GM21515 (cell line): Measurements from ENCODE around the gene LRP8.
"Not testable (repeated sequence)": the region's sequence is repeated elsewhere in the genome, so short reads cannot be mapped to it uniquely, and the experiment has no call there.

Experiments used
- ATAC-seq: cut with Tn5 transposase; IDR thresholded peaks from one replicate; pipeline ENCODE4 v1.9.1; 2021; ENCODE audit not compliant: unreplicated experiment

The LRP8 gene

DNA sequence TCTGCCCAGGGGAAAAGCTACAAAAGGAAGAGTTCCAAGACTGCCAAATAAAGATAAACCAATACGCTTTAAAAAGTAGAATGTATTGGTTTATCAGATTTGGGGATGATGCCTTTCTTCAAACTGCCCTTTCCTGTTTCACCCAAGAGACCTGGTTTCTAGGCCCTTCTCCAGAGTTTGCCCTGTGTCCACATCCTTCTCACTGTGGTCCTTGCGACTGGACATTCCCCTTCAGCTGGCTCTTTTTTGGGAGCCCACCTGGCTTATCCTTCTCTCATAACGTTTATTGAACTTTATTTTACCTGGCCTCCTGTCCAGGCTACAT, 106.9 kb downstream of the LRP8 start:
- ATAC-seq = no peak

- ATAC-seq = peak; percentile 88
These were observed 107.5 kb downstream of the LRP8 start, which contains the start of gene CZIB for GRCh38 chr1:53220171-53220961. Gene CZIB, minus strand, starts transcription at chr1:53220634. Its CDS starts 59 bp downstream, at chr1:53220575.

GRCh38 chr1:53219711-53220110, 108.2 kb downstream of the LRP8 start:
- no peak for ATAC-seq

DNA sequence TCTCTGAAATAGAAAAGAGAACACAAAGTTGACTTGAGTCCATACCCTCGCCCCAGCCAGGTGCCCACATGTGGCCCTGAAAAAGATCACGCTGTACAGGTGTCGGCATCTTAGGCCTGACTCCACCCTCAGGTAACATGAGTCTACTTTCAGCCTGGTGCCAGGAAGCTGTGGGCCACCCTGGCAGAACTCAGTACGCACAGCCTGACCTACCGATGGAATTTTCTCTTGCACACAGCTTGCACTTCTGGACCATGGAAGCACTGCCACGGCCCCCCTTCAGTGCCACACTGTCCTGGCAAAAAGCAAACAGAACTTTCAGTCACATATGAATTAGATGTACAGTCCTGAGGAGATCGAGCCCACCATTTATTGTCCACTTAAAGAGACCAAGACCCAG, 109.7 kb downstream of the LRP8 start:
- no peak for ATAC-seq

DNA sequence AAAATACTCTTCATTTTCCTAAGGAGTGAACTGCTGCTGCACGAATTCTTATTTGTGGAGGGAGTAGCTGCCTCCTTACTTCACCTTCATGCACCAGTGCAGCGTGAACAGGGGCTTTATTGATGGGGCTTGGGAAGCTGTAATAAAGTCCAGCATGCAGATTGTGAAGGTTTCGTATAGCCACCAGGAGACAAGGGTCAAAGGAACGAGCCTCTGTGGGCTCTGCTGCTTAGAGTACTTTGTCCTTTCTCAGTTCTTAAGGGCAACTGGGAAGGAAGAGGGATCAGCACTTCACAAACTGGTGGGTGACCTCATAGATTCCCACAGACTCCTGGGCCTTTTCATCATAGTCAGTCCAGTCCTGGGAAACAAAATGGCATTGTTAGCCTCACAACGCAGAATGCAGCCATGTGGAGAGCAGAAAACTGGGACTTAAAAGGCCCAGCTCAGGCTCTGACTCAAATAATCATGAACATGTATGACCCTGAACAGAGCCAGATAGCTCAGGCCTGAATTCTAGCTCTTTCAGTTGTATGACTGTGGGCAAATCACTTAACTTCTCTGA, 113.4 kb downstream of the LRP8 start:
- ATAC-seq = no peak

GRCh38 chr1:53210954-53211353, 116.9 kb downstream of the LRP8 start:
- no peak for ATAC-seq

- ATAC-seq = no peak
These were observed 117.5 kb downstream of the LRP8 start for GRCh38 chr1:53210352-53210751.

GRCh38 chr1:53207726-53208125, 120.1 kb downstream of the LRP8 start:
- no peak for ATAC-seq

- ATAC-seq = no peak
These were observed 121.0 kb downstream of the LRP8 start for GRCh38 chr1:53206735-53207379.

DNA sequence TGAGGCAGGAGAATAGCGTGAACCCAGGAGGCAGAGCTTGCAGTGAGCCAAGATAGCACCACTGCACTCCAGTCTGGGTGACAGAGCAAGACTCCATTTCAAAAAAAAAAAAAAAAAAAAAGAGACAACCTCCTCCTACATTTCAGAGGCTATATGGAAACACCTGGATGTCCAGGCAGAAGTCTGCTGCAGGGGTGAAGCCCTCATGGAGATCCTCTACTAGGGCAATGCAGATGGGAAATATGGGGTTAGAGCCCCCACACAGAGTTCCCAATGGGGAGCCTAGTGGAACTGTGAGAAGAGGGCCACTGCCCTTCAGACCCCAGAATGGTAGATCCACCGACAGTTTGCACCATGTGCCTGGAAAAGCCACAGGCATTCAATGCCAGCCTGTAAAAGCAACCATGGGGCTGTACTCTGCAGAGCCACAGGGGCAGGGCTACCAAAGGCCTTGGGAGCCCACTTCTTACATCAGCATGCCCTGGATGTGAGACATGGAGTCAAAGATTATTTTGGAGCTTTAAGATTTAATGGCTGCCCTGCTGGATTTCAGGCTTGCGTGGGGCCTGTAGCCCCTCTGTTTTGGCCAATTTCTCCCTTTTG, 121.7 kb downstream of the LRP8 start:
- not testable (repeated sequence) for ATAC-seq

DNA sequence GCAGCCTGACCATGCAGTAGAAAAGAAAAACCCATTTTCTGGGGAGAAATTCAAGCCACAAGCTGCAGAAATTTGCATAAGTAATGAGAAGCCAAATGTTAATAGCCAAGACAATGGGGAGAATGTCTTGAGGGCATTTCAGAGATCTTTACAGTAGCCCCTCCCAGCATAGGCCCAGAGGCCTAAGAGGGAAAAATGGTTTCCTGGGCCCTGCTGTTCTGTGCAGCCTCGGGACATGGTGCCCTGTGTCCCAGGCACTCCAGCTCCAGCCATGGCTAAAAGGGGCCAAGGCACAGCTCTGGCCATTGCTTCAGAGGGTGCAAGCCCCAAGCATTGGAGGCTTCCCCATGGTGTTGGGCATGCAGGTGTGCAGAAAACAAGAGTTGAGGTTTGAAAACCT, 122.4 kb downstream of the LRP8 start:
- ATAC-seq = not testable (repeated sequence)

DNA sequence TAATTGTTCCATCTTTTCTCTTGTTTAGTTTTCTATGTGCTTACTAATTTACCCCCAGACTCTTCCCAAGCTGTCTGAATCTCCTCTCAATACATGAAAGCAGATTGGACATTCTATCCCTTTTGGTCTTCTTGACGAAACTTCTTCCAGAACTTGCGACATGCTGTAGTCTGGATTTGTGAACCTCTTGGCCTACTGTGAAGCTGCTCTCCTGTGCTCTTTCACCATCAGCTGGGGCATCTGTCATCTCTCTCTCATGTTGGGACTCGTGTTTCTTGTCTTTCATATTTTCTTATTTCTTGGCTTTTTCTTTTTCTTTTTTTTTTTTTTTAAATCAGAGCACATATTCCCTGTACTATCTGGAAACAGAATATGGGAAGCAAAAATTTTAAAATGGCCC, 124.4 kb downstream of the LRP8 start:
- ATAC-seq = no peak

- ATAC-seq = no peak
These were observed 129.6 kb downstream of the LRP8 start for GRCh38 chr1:53198241-53198651.

DNA sequence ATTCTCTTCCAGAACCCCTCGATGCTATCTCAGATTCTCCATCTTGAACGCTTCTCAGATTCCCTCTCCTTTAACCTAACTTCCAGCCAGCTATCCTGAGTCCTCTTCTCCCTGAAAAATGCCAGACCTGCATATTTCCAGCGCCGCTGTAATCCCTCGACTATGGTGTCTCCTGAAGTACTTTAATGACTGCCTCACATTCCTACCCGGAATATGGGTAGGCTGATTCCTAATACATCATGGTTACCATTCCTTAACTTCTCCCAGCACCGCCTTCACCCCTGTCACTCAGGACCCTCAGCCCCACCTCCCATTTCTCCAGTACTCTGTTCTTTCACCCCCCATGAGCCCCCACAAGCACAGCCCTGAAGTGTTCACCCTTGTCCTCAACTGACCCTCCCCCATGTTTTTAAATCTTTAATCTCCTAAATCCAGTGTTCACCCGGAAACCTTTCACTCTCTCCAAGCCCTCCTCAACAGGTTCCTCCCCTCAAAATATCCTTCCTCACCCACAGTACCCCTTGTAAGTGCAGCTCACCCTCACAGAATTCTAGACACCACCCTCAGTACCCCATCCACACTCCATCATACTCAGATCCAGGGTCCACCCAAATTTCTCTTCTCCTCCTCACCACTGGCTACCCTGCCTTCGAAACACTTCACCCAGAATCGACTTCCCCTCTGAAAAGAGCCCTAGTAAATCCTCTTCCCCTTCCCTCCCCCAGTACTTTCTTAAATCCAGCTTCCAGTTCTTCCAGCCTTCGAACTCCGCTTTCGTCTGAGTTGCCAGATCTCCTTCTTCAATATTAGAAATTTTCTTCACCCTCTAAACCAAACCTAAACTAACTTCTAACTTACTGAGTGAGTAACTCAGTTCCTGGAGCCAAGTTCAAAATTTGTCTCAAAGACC, 130.3 kb downstream of the LRP8 start:
- no peak for ATAC-seq

GRCh38 chr1:53196485-53197290, 131.2 kb downstream of the LRP8 start, which contains the start of gene CPT2:
Gene CPT2, plus strand, starts transcription at chr1:53196824. Its CDS starts 120 bp downstream, at chr1:53196944.
- peak; percentile 98 for ATAC-seq

DNA sequence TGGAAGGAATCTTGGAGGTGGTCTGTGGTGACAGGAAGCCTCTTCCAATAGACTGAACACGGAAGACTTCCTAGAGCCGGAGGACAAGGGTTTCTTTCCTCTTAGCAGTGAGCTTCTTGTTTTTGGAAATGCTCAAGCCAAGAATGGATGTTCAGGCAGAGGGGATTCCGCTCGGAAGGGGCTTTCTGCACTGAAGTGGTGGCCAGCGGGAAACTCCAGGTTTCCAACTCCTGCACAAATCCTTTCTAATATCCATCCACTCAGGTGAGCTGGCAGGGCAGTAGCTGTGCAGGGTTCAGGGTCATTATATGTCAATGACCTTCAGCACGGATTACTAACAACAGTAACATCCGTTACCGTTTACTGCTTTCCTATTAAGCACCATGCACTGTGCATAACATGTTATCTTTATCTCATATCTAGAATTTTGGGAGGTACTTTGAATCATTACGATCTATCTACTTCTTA, 131.8 kb downstream of the LRP8 start:
- peak; percentile 20 for ATAC-seq

DNA sequence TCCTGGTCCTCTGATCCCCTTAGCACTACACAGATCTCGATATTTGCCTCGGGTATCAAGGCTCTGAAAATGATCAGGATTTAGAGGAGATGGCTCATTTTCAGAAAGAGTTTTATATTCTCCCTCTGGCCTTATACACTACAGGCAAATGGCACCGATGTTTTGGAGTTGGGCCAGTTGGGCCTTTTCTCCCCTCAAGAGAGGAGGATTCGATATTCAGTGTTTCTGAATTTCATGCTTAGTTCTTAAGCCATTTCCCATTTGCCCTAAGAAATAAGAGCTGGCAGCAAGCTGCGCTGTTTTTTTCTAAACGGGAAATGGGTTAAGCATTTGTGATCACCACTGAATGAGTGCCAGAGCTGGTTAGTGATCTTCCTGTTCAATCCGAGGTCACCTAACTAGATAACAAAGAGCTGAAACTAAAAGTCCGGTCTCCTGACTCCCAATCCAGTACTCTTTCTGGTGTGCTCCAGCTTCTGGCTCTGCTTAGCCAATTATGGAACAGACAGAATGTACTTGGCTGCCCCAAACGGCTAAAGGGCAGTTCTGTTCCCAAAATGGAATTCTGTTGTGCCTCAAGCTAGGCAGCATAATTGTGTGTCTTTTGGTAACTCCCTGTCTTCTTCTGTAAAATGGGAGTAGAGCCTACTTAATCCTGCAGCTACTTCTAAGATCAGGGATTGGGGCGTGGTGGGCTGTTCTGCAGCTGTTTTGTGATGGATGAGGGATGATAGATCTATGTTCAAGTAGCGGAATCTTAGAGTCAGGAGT, 132.4 kb downstream of the LRP8 start:
- no peak for ATAC-seq
